HG02970 (cell line): ENCODE data around the gene TOMM20.
"Not testable (repeated sequence)": the region's sequence is repeated elsewhere in the genome, so short reads cannot be mapped to it uniquely, and the experiment has no call there.

Experiments used
- ATAC-seq: cut with Tn5 transposase; IDR thresholded peaks from one replicate; pipeline ENCODE4 v1.9.1; 2021; ENCODE audit warnings: mild to moderate bottlenecking, moderate library complexity, moderate number of reproducible peaks; ENCODE audit not compliant: unreplicated experiment, low FRiP score

TOMM20 gene

GRCh38 chr1:235085411-235086117 is 43.1 kb downstream of the TOMM20 start:
- not testable (repeated sequence) for ATAC-seq

- not testable (repeated sequence) for ATAC-seq
Observed at GRCh38 chr1:235080788-235081187, 47.8 kb downstream of the TOMM20 start.

GRCh38 chr1:235080297-235080657 is 48.4 kb downstream of the TOMM20 start:
- not testable (repeated sequence) for ATAC-seq

GRCh38 chr1:235079443-235080296 is 49.0 kb downstream of the TOMM20 start:
- no peak for ATAC-seq

- ATAC-seq, result no peak
Observed at GRCh38 chr1:235078480-235079381, 49.9 kb downstream of the TOMM20 start.

GRCh38 chr1:235077571-235078479 is 50.8 kb downstream of the TOMM20 start:
- no peak for ATAC-seq

- no peak for ATAC-seq
Observed at GRCh38 chr1:235077163-235077540, 51.5 kb downstream of the TOMM20 start.

GRCh38 chr1:235076504-235077162 is 52.0 kb downstream of the TOMM20 start:
- ATAC-seq, result no peak

GRCh38 chr1:235075777-235076308 is 52.8 kb downstream of the TOMM20 start:
- ATAC-seq, result no peak

- peak; percentile 48 for ATAC-seq
Observed at GRCh38 chr1:235075048-235075776, 53.4 kb downstream of the TOMM20 start.

GRCh38 chr1:235074523-235075047 is 54.1 kb downstream of the TOMM20 start:
- ATAC-seq, result peak; percentile 32

- ATAC-seq, result no peak
Observed at GRCh38 chr1:235073968-235074522, 54.6 kb downstream of the TOMM20 start.

GRCh38 chr1:235073331-235073967 is 55.2 kb downstream of the TOMM20 start:
- no peak for ATAC-seq

GRCh38 chr1:235072577-235072976 is 56.1 kb downstream of the TOMM20 start:
- ATAC-seq, result not testable (repeated sequence)

- ATAC-seq, result no peak
Observed at GRCh38 chr1:235072096-235072495, 56.5 kb downstream of the TOMM20 start.

- no peak for ATAC-seq
Observed at GRCh38 chr1:235070819-235071218, 57.8 kb downstream of the TOMM20 start.
